HPDE6-E6E7 (cell line): ENCODE data around the gene CDC7.
A peak's percentile ranks its signal among the peaks of the same experiment; 100 is the strongest.
"Not testable (repeated sequence)": the region's sequence is repeated elsewhere in the genome, so short reads cannot be mapped to it uniquely, and the experiment has no call there.

Experiments
- DNase-seq: peaks from one replicate; pipeline ENCODE4 v3.0.0; 2011; ENCODE audit warnings: missing footprints; ENCODE audit errors: extremely low spot score

The CDC7 gene

DNA sequence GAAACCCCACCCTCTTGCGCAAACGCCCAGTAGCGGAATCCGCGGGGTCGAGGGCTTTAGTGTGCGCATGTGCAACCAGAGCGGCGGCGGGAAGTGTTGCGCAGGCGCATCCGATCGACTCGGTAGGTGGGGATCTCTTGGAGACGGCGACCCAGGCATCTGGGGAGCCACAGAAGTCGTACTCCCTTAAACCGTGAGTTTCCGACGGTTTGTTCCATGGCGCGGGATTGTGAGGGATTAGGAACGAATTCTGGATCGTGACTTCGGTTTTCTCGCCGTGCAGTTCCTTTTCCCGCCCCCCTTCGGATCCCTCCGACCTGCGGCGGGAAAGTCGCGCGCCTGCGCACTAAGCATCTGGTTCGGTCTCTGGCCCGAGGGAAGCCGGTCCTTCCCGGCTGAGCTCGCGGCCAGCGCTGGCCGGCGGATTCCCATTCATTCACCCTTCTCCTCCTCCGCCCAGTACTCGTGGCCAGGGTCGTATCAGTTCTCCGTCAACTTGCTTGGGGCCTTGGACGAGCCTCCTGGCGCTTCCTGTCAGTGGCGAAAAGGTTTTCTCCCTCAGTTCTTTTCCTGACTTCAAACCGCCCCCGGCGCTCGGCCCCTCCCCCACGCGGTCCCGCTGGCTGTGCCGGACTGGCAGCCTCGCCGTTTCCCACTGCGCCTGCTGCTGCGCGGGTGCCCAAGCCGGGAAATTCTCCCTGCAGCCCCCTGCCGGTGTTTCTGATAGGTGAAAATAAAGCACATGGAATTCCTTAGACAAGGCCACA, at the start of gene CDC7:
Gene CDC7 (plus strand): TSS at position 96 of the 767 bp plus-strand sequence. CDS start 866 bp downstream, outside the sequence.
- peak; percentile 86 for DNase-seq

- DNase-seq: no peak
Measured at GRCh38 chr1:91454136-91454535, 46.5 kb upstream of the CDC7 start.

- DNase-seq: no peak
Measured at GRCh38 chr1:91455334-91455733, 45.3 kb upstream of the CDC7 start.

DNA sequence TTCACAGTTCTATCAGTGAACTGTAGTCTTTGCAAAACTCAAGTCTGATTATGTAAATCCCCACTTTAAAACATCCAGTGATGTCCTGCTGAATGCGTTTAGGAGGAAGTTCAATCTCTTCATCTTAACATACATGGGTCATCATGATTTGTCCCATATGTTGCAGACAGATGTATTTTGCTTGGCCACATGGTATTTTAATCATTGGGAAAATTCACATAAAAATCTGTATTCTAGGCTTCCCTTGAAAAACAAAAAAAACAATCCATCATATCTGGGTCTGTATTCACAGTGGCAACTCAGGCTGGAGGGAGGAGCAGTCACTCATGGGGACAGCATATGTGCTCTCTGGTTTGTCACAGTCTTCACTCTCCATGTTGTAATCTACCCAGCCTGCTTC, 44.8 kb upstream of the CDC7 start:
- DNase-seq: no peak

DNA sequence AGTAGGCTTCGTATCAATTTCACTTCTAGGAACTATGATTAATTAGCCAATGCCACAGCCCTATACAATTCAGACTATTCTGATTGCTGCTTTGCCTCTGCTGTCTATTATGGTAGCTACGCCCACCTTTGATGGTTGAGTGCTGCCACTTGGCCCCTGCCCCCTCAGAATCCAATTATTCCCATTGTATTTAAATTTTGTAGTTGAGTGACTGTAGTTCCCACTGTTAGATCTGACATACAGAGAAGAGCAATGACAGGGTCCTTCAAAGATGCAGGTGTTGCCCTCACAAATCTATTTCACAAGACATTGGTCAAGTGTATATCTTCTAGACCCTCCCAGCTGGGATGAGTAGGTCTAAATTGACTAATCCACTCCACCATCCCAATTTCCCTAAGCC, 35.3 kb upstream of the CDC7 start:
- not testable (repeated sequence) for DNase-seq

GRCh38 chr1:91476533-91477217, 24.0 kb upstream of the CDC7 start:
- DNase-seq: no peak

DNA sequence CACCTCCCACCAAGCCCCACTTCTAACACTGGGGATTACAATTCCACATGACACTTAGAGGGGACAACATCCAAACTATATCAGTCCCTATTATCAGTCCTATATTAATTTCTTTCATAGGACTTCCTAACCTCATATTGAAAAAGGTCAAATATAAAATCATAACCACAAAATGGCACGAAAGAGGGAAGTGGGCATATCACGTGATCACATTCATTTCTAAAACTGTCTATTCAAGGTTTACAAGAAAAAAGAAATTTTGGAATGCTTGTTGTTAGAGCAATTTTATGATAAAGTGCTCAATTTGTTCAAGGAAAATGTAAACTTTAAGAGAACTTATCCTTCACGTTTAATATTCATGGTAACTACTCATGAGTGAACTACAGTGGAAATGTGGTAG, 13.2 kb upstream of the CDC7 start:
- no peak for DNase-seq

- DNase-seq: no peak
Measured at GRCh38 chr1:91490501-91490900, 10.2 kb upstream of the CDC7 start.

DNA sequence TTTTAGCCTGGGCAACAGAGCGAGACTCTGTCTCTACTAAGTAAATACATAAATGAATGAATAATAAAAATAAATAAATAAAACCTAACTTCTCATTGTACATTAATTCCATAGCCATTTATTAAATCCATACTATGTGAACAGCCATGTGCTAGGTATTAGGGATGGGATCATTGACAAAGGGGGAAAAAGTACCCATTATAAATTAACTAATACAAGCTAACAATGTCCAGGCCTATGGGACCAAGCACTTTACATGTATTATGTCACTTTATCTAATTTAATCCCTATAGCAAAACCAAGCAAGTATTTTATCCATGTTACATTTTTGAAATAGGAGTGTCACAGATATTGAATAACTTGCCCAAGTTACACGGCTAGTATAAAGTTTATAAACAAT, 2.6 kb upstream of the CDC7 start:
- DNase-seq: no peak

DNA sequence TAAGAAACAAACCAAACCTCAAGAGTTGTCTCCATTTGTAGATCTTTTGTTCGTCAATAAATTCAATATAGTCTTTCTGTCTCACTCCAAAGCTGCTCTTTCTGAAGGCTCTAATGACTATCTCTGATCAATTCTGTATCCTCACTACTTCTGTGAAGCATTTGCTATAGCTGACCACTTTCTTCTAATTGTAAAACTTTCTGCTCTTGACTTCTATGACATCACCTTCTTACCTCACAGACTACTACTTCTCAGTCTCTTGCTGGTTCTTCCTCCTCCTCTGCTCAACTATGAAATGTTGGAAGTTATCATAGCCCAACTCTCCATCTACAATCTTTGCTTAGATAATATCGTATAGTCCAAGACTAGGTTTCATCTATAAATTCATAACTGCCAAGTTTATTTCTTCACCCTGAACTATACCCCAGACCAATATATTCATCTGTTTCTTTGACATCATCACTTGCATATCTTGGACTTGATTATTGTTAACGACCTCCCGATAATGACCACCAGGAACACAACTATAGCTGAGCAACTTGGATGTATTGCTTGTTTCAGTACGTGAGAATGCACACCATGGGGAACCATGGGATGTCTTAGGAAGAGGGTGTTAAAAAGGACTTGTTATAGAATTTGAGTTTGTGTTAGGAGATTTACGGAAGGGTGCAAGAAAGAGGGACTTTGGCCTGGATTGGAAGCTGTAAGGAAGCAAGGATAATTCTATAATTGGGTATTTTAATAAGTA, 2.0 kb upstream of the CDC7 start:
- no peak for DNase-seq

GRCh38 chr1:91499346-91499745, 1.3 kb upstream of the CDC7 start:
- DNase-seq: no peak

- no peak for DNase-seq
Measured at GRCh38 chr1:91499904-91500755, 521 bp upstream of the CDC7 start.

DNA sequence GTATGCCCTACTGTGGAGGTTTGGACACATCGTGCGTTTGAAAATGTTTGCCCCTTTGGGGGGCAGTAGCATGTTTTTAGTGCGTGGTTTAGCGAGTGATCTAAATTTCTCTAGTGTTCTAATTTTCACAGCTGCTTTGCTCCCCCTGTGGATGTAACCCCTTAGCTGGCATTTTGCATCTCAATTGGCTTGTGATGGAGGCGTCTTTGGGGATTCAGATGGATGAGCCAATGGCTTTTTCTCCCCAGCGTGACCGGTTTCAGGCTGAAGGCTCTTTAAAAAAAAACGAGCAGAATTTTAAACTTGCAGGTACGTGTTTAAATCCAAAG, 836 bp downstream of the CDC7 start:
- peak; percentile 32 for DNase-seq

DNA sequence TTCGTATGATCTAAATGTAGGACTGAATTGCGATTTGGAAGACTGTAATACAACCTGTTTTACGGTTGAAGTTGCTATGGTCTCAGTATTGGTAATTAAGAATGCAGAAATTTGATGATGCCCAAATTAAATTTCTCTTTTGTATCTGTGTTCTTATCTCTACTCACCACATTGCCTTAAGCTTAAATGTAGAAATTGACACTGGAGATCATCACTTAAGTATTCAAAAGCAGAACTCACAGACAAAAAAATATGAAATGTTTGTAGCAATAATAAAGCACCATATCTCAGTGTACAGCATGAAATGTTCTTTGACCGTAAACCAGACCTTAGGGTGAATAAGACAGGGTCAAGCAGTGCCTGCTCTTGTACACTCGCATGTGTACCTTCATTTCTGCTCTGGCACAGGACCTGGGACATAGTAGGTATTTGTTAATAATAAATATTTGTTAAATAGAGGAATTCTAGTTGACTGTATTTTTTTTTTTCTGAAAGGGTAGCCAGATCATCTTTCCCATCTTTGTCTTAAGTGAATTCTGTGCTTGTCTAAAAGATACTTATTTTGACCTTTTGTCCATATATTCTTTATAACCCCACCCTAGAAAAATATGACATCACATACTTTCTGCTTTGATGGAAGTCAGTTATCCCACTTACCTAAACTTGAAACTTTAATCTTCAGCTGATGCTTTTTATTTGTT, 1.5 kb downstream of the CDC7 start:
- DNase-seq: no peak

DNA sequence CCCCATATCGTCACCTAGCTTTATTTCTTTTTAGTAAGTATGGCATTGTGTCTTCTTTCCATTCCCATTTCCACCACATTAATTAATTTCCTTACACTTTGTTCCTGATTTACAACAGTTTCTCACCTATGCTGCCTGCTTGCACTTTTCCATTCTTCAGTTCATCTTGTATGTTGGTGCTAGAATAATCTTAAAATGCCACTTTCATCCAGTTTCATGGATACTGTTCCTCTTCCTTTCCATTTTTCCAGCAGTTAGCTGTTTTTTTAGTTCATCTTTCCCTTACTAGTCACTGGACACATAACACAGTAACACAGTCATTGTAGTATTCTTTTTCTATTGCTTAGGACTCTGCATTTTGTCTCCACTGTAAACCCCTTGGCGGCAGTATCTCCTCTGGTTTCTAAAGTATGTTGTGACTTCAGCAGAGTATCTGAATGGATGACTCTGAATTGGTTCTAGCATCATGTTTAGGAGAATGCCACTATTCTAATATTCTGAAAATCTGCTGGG, 2.1 kb downstream of the CDC7 start:
- no peak for DNase-seq

DNA sequence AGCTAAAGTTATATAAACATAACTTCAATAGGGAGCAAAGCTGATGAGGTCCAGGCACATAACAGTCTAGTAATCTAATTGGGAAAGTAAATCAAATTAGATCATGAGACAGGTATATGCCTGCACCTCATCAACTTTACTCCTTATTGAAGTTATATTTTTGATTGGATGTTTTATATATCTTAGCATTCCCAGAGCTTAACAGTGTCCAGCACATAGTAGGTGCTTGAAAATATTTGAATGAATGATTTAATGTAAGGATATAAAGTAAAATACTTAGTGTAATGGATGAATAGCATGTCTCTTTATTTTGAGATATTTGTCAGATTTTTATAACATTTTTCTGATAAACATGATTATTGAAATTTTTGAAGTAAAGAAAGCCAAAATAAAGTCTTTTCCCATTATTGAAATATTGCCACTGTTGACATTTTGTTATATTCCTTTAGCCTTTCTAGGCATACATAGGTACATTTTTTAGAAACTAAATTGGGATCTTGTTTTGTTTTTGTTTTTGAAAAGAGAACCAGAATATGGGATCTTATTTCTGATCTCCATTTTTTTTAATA, 2.8 kb downstream of the CDC7 start:
- DNase-seq: no peak

DNA sequence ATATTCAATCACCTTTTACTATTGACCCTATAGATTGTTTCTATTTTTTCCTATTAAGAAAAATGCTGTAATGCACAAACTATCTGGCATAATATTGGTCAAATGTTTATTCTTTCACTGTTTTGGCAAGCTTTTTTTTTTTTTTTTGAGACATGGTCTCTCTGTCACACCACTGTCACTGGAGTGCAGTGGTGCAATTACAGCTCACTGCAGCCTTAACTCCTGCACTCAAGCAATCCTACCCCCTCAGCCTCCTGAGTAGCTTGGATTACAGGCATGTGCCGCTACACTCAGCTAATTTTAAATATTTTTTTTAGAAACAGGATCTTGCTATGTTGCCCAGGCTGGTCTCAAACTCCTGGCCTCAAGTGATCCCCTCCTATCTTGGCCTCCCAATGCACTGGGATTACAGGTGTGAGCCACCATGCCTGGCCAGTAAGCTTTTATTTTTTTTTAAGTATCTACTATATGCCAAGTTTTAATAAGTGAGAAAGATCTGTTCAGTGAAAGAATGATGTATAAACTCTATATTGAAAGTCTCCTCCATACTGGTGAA, 3.4 kb downstream of the CDC7 start:
- DNase-seq: no peak

DNA sequence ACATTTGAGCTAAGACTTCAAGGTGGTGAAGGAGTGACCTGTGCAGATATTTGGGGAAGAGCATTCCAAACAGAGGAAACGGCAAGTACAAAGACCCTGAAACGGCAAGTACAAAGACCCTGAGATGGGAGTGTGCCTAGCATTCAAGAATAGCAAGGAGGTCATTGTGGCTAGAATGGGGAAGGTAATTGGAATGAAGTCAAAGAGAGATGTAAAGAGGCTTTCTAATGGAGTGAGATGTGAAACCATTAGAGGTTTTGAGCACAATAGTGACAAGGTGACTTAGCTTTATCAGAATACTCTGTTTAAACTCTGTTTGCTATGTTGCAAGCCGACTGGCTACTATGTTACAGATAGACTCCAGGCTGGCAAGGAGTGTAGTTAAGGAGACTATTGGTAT, 4.4 kb downstream of the CDC7 start:
- no peak for DNase-seq

- DNase-seq: no peak
Measured at GRCh38 chr1:91506071-91506470, 5.4 kb downstream of the CDC7 start.

DNA sequence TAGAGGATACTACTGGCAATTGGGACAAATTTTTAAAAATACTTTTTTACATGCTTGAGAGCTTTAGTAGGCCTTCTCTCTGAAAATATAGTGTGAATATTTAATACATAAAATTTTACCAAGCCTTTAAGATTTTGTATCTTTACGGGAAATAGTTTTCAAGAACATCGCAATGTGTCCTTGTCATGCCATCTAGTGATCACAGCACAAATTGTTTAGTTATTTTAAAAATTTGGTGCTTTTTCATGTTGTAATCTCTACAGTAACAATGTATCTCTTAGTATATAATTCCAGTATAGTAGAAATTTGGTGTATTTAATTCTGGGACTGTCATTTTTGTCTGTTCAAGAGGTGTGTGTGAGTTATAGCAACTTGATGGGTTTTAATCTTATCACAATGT, 6.7 kb downstream of the CDC7 start:
- no peak for DNase-seq
